ENCODE results near the gene PNPLA8.

Gene PNPLA8

DNA sequence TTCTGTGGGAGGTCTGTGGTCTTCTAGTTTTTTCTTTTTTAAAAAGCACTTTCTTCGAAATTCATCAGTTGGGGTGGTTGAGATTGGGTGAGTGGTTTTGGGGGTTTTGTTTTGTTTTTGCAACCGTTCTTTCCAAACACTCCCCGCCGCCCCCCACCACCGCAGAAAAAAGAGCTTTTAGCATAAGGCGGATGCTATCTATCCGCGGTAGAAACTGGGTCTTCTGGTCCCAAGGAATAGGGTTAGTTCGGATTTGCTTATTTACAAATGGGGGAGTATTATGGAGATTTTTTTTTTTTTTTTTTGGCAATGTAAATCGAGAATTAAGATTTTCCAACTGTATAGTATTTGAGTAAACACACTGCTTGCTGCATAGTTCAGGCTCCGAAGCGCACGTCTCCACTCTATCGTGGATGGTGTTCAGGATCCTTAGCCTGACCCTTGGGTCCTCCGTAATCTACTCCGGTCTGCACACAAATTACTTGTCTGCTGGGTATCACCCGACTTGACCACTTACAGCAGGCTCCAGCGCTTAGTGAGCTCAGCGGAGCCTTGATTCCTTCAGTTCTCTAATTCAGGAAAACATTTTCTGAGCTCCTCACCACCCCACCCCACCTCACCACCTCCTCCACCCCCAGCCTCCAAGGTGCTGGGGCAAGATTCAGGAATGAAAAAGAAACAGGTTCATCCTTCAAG, 68.9 kb downstream of the PNPLA8 start:
- DNase-seq (ENCODE audit: low read depth): no peak
- H3K4me3 ChIP-seq (ENCODE audit: low read length): no peak overlapping the region
- TF ChIP-seq, protein P1, sequence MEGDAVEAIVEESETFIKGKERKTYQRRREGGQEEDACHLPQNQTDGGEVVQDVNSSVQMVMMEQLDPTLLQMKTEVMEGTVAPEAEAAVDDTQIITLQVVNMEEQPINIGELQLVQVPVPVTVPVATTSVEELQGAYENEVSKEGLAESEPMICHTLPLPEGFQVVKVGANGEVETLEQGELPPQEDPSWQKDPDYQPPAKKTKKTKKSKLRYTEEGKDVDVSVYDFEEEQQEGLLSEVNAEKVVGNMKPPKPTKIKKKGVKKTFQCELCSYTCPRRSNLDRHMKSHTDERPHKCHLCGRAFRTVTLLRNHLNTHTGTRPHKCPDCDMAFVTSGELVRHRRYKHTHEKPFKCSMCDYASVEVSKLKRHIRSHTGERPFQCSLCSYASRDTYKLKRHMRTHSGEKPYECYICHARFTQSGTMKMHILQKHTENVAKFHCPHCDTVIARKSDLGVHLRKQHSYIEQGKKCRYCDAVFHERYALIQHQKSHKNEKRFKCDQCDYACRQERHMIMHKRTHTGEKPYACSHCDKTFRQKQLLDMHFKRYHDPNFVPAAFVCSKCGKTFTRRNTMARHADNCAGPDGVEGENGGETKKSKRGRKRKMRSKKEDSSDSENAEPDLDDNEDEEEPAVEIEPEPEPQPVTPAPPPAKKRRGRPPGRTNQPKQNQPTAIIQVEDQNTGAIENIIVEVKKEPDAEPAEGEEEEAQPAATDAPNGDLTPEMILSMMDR (conservative IDR thresholded peaks at IDR 0.05; ENCODE audit: low read length): no peak

DNA sequence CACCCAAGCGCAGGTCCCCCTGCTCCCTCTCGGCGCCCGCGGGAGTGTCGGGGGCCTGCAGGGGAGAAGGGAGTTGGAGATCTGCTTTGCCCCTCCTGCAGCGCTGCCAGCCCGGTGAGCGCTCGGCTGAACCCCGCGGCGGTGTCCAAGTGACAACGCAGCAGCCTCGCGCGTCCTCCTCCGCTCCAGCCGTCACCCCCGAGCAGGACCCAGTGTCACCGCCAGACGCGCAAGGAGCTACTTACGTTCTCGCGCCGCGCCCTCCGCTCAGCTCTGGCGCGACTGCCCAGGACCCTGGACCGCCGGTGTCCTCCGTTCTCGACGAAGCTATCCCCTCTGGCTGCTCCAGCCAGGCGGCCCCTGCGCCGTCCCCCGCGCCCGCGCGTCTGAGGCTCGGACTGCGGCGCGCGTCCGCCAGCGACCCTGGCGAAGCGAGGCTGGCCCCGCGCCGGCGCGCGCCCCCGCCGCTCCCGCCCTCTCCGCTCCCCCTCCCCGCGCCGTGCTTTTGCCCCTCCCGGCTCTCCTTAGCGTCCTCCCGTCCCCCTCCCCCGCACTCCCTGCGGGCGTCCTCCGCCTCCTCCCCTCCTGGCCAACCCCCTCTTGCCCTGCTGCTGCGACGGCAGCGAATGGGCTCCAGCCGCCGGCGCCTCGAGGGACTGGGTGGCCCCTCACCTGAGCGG, 69.8 kb downstream of the PNPLA8 start, which contains the start of gene NRCAM:
NRCAM (minus strand) TSS at position 439 of the 680 bp plus-strand sequence. CDS start 216,372 bp downstream, outside the sequence.
- peak within 1 kb of the TSS; percentile 49 for H3K4me3 ChIP-seq (ENCODE audit: low read length)
- TF ChIP-seq, protein P1 (conservative IDR thresholded peaks at IDR 0.05; ENCODE audit: low read length): no peak
- peak; percentile 17 for DNase-seq (ENCODE audit: low read depth)

DNA sequence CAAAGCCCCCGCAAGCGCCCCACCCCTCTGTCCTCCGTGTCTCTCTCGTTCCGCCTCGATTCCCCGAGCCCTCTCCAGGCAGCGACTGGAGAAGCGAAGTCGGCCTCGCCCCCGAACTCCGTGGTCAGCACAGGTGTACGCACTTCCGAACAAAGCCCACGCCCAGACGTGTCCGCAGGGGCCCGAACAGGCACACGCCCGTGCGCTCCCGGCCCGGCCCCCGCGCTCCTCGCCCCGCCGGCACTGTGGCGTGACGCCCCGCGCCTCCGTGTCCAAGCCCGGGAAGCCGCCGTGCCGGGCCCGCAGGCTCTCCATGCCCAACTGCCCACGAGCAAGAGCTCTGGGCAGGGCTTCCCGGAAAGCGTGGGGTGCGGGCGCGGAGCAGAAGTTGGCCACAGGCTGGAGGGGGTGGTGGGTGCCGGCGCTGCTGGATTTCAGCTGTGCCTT, 70.4 kb downstream of the PNPLA8 start:
- no peak for DNase-seq (ENCODE audit: low read depth)
- peak overlapping the region; percentile 49 for H3K4me3 ChIP-seq (ENCODE audit: low read length)
- TF ChIP-seq, protein P1 (conservative IDR thresholded peaks at IDR 0.05; ENCODE audit: low read length): no peak

DNA sequence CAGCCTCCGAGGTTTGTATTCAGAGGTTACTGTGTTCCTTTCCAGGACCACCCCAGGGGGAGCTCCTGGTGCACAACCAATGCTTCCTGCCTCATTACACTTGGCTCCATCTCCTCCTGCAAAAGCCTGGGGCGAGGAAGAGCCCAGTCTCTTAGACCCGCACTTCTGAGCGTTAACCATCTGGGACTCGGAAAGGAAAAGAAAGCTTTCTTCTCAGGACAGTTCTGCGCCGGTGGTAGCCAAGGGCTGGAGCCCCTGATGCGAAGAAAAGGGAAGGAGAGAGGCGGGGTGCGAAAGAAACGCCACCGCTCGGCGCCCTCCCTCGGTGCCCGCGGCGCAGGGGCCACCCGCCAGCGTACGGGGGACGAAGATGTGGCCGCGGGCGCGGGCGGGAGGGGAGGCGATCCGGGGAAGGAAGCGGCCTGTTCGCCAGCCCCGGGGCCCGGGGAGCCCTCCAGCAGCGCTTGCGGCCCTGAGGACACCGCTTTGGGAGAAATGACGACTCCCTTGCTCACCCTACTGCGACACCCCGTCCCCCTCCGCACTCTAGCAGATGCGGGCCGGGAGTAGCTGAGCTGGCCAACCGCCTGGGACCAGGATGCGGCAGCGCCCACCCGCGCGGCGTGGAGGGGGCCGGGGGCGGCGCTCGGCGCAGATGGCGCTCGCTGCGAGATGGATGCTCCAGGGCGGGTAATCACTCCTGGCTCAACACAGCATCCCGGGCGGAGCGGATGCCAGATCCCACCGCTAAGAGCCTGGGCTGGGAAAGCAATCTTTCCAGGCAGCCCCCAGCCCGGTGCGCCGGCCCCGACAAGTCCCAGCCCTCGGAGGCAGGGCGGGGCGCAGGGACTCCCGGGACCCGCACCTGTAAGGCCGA, 71.0 kb downstream of the PNPLA8 start:
- peak overlapping the region; percentile 44 for H3K4me3 ChIP-seq (ENCODE audit: low read length)
- TF ChIP-seq, protein P1 (conservative IDR thresholded peaks at IDR 0.05; ENCODE audit: low read length): no peak
- DNase-seq (ENCODE audit: low read depth): no peak

DNA sequence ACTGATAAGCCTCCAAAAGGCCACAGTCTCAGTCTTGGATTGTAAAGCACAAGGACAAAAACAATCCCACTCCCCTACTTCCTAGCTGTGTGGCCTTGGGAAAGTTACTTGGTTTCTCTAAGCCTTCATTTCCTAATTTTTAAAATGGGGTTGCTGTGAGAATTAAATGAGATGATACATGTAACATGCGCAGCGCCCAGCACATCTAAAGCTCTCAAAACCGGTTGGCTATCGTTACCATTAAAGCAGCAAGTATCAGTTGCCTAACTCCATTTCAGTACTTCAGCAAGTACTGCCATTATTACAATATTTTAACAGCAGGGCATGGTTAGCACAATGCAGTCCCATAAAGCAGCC, 71.6 kb downstream of the PNPLA8 start:
- DNase-seq (ENCODE audit: low read depth): no peak
- TF ChIP-seq, protein P1 (conservative IDR thresholded peaks at IDR 0.05; ENCODE audit: low read length): no peak
- H3K4me3 ChIP-seq (ENCODE audit: low read length): no peak overlapping the region; the same call in none of the 2 replicates

DNA sequence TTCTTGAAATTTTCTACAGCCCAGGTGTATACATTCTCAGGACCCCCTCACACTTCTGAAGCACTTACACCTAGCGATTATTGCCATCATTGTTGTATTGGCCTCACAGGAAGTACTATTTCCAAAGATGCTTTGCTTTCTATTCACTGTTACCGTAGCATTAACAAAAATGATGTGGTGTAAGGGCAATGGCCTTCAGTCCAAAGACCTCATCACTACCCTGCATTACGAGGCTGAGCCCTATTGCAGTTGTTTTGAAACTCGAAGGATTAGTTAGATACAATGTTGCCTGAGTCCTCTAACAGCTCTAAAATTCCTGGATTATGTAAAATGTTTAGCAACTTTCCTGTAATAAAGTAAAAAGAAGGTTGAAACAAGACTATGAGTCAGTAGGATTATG, 72.6 kb downstream of the PNPLA8 start:
- TF ChIP-seq, protein P1 (conservative IDR thresholded peaks at IDR 0.05; ENCODE audit: low read length): no peak
- H3K4me3 ChIP-seq (ENCODE audit: low read length): no peak overlapping the region
- no peak for DNase-seq (ENCODE audit: low read depth)

Measured in AG10803 (cell line).